ENCODE measurements around the gene TUBB6.

TUBB6 gene

GRCh38 chr18:12318857-12319256, 10.8 kb downstream of the TUBB6 start:
- Histone ChIP-seq H3K36me3 (ENCODE audit: control insufficient read depth, insufficient read depth, low read length) (no peaks in the 10 kb centered on the region), H3K4me3 (replicated peaks; ENCODE audit: low read depth, low read length) (no peak overlapping the region), H3K27me3 (replicated peaks; ENCODE audit: control insufficient read depth, insufficient read depth, low read length) (no peaks in the 10 kb centered on the region)
- no peak for DNase-seq (ENCODE audit: extremely low read depth, insufficient read length)
- TF ChIP-seq CTCF (IDR thresholded peaks at IDR 0.05; ENCODE audit: insufficient read depth, low read length, poor library complexity, severe bottlenecking) = no peak

- H3K36me3 ChIP-seq (ENCODE audit: control insufficient read depth, insufficient read depth, low read length) = peaks cover 10% of the 10 kb centered on the region
- no peaks in the 10 kb centered on the region for H3K27me3 ChIP-seq (replicated peaks; ENCODE audit: control insufficient read depth, insufficient read depth, low read length)
- DNase-seq (ENCODE audit: extremely low read depth, insufficient read length) = no peak
- TF ChIP-seq CTCF (IDR thresholded peaks at IDR 0.05; ENCODE audit: insufficient read depth, low read length, poor library complexity, severe bottlenecking) = no peak
- no peak overlapping the region for H3K4me3 ChIP-seq (replicated peaks; ENCODE audit: low read depth, low read length)
Measured at GRCh38 chr18:12321333-12321732, 13.3 kb downstream of the TUBB6 start.

- Histone ChIP-seq H3K36me3 (ENCODE audit: control insufficient read depth, insufficient read depth, low read length) (peaks cover 28% of the 10 kb centered on the region), H3K4me3 (replicated peaks; ENCODE audit: low read depth, low read length) (no peak overlapping the region), H3K27me3 (replicated peaks; ENCODE audit: control insufficient read depth, insufficient read depth, low read length) (no peaks in the 10 kb centered on the region)
- no peak for DNase-seq (ENCODE audit: extremely low read depth, insufficient read length)
- TF ChIP-seq CTCF (IDR thresholded peaks at IDR 0.05; ENCODE audit: insufficient read depth, low read length, poor library complexity, severe bottlenecking) = no peak
Measured at GRCh38 chr18:12324991-12325725, 17.1 kb downstream of the TUBB6 start.

GRCh38 chr18:12325726-12326245, 17.7 kb downstream of the TUBB6 start:
- DNase-seq (ENCODE audit: extremely low read depth, insufficient read length) = no peak
- peaks cover 28% of the 10 kb centered on the region for H3K36me3 ChIP-seq (ENCODE audit: control insufficient read depth, insufficient read depth, low read length)

GRCh38 chr18:12326711-12327460, 18.8 kb downstream of the TUBB6 start:
- Histone ChIP-seq H3K36me3 (ENCODE audit: control insufficient read depth, insufficient read depth, low read length) (peaks cover 29% of the 10 kb centered on the region), H3K27me3 (replicated peaks; ENCODE audit: control insufficient read depth, insufficient read depth, low read length) (no peaks in the 10 kb centered on the region), H3K4me3 (replicated peaks; ENCODE audit: low read depth, low read length) (no peak overlapping the region)
- no peak for DNase-seq (ENCODE audit: extremely low read depth, insufficient read length)
- TF ChIP-seq CTCF (IDR thresholded peaks at IDR 0.05; ENCODE audit: insufficient read depth, low read length, poor library complexity, severe bottlenecking) = no peak

More at GRCh38 chr18:12325726-12326245, 17.7 kb downstream of the TUBB6 start:
- Histone ChIP-seq H3K4me3 (replicated peaks; ENCODE audit: low read depth, low read length) (no peak overlapping the region), H3K27me3 (replicated peaks; ENCODE audit: control insufficient read depth, insufficient read depth, low read length) (no peaks in the 10 kb centered on the region)
- no peak for TF ChIP-seq CTCF (IDR thresholded peaks at IDR 0.05; ENCODE audit: insufficient read depth, low read length, poor library complexity, severe bottlenecking)
